NCI-H1694 (cell line): ENCODE data around the gene KIAA2012.

Experiments
- DNase-seq: peaks from one replicate; lab custom pipeline; 2025; lab: John Stamatoyannopoulos, UW

KIAA2012 gene

DNA sequence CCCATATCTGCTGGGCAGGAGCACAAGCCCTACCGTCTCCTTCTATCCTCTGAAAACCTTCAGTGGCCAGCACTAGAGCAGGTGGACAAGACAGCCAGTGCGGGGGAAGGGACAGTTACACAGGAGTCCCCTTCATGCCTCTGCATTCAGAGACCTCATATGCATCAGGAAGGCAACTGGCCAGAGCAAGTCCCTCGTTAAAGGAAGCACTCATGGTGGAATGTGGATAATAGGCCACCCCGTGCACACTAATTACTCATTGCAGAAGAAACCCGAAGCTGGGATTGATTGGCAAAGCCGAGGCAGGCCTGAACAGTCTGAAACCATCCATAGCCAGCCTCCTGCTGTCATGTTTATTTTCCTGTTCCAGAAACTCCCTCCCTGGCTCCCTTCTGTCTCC lies 11.2 kb downstream of the KIAA2012 start:
- DNase-seq = peak; percentile 89

DNA sequence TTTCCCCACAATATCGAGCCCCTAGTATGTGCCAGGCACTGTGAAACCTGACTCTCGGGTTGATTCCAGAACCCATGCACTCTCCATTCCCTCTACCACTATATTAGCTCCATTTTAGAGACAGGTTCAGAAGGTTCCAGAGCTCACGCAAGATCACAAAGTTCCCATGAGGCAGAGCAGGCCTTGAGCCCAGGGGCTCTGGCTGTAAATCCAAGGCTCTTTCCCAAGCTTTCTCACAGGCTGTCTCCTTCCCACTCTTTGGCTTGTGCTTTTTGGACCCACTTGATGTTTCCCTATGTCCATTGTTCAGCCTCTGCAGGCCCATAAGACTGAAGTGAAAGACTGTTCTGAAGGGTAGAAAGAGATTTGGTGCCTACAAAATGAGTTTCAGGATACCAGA lies 15.7 kb downstream of the KIAA2012 start:
- DNase-seq = no peak

DNA sequence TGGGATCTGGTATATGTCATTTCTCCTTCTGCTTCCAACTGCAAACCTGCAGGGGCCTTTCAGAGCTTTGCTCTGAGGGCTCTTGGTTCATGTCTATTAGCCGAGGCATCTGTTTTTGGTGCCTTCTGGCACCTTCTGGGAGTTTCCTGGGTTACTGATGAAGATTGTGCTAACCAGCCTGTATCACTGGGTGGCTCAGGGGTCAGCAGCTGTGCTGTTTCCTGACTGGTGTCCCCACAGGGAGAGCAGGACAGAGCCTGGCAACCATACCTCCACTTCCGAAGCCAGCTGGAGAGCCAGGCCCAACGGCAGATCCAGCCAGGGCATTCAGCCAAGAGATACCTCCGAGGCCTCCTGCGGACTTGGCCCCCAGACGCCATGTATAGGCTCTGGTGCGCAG lies 17.5 kb downstream of the KIAA2012 start:
- no peak for DNase-seq

DNA sequence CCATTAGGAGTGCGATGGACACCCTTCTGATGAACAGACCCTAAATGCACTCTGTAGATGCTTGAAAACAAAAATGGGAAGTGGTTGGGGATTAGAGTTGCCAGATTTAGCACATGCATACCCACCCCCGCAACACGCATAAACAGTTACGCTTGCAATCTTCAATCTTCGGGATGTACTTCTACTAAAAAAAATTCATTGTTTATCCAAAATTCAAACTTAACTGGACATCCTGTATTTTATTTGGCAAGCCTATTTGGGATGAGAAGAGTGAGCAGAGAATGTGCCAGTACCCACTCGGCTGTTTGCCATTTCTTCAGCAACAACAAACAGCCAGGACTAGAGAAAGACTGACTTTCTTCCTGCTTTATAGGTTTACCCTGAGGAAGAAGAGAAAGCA lies 18.4 kb downstream of the KIAA2012 start:
- DNase-seq = no peak

DNA sequence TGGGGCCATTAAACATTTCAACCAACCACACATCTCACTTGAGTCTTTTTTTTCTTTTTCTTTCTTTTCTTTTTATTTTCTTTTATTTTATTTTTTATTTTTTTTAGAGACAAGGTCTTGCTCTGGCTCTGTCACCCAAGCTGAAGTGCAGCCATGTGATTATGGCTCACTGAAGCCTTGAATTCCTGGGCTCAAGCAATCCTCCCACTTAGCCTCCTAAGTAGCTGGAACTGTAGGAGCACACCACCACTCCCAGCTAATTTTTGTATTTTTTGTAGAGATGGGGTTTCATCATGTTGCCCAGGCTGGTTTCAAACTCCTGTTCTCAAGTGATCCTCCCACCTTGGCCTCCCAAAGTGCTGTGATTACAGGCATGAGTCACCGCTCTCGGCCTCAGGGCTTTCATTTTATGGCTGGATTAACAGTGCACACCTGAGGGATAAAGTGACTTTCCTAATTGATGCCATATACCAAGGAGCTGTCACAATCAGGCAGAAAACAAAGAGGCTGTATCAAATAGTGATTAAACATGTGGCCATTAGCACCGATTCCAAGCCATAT lies 21.5 kb downstream of the KIAA2012 start:
- no peak for DNase-seq

DNA sequence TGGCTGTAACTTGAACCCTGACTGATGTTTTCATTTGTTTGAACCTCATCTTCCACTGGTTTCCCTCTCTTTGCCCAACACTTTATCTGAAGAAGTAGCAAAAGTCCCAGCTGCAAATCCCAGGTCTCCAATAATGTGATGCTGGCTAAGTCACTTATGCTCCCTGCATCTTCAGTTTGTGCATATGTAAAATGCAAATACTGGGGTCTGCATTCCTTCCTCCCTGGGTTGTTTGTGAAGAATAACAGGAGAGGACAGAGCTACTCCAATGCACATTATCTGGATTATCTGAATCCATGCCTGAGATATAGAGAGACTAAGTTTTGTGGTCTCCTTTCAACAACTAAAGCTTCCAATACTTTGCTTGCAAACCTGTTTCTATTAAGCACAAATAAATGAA lies 22.2 kb downstream of the KIAA2012 start:
- DNase-seq = no peak

GRCh38 chr2:202096736-202097135 lies 23.7 kb downstream of the KIAA2012 start:
- DNase-seq = no peak

DNA sequence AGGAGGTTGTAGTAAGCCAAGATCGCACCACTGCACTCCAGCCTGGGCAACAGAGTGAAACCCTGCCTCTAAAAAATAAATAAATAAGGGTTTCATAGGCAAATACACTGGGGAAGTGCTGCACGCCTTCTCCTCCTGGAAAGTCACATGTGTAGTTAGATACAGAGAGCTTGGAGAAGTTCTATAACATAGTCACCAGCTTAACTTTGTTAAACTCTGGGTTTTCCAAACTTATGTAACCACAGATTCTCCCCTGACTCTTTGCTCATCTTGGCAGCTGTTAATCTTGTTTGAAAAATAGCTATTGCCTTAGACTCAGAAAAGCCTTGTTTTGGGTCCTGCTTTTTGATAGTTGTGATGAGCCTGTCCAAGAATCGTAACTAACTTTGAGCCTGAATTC lies 25.2 kb downstream of the KIAA2012 start:
- no peak for DNase-seq

DNA sequence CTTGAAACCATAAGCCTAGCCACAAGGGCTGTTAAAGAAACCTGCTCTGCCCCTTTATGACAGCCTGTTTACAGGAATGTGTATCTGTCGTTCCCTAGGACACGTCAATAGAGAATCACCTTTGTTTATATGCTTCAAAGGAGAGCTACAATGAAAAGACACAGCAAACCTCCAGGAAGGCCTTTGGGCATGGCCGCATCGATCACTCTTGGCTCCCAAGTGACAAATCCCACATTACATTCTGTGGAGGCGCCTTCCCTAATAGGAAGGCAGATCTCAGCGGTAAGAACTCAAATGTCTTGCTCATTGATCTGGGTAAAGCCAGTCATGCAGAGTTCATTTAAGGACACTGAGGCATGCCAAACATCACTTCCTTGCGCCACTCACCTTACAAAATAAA lies 26.5 kb downstream of the KIAA2012 start:
- no peak for DNase-seq

DNA sequence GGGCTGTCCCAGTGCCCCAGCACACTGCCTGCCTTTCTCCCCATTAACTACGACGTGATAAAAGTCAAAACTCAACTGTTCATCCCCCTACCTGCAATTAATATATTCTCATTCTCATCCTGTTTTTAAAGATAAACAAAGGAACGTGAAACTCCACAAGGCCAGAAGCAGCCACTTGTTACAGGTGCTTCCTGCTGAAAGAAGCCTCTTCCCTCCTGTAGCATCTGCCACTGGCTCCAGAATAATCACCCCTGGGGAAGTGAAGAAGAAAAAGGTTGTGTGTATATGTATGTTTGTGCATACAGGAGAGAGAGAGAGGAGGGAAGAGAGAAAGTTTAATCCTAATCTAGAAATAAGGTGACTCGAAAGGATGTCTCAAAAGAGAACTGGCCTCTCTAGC lies 27.1 kb downstream of the KIAA2012 start:
- DNase-seq = no peak

GRCh38 chr2:202101026-202101579 lies 28.0 kb downstream of the KIAA2012 start:
- no peak for DNase-seq

GRCh38 chr2:202102425-202103000 lies 29.5 kb downstream of the KIAA2012 start:
- peak; percentile 50 for DNase-seq

GRCh38 chr2:202104286-202104870 lies 31.3 kb downstream of the KIAA2012 start:
- DNase-seq = peak; percentile 28

- DNase-seq = no peak
Measured at GRCh38 chr2:202105025-202105424, 32.0 kb downstream of the KIAA2012 start.

- DNase-seq = no peak
Measured at GRCh38 chr2:202108345-202108744, 35.3 kb downstream of the KIAA2012 start.

GRCh38 chr2:202109139-202109736 lies 36.2 kb downstream of the KIAA2012 start:
- DNase-seq = no peak

DNA sequence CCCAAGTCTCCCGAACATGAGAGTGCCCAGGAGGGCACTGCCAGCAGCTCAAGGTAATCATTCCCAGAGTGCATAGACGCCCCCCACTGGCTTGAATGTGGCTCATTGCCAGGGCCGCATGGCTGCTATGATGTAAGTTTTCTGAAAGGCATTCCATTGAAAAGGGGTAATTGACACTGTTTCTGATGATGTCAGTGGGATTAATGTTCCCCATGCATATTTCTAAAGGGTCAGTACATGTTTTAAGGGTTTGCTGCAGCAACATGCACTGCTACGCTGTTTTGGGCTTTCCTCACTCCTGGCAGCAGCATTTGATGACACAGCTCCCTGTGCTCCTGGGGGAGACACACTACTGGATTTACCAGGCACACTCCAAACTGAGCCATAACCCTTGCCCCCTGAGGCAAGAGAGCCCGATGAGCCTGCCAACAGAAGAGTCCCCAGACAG lies 36.7 kb downstream of the KIAA2012 start:
- no peak for DNase-seq

- DNase-seq = no peak
Measured at GRCh38 chr2:202110491-202110890, 37.4 kb downstream of the KIAA2012 start.

GRCh38 chr2:202112041-202112440 lies 39.0 kb downstream of the KIAA2012 start:
- no peak for DNase-seq

DNA sequence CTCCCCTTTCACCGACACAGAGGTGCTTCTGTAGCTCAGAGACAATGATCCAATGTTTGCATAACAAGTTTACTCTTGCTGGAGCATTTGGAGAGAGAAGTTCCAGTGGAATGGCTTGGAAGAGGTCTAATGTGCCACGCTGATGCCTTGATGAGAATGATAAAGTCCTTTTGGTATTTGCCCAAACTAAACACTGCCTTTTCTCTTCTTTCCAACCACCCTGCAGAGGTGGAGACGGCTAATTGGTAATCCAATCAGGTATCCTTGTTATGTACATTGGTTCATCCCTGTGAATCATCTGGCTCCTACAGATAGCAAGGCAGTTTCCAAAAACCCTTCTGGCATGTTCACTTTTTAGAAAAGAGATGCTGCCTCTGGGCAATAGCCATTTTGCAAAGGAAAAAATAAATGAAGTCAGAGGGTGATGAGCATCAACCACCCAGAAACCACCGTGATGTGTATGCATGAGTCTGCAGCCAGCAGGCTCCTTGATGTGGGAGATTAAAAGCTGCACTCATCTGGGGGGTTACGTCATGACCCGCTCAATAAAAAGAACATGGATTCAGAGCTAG lies 40.6 kb downstream of the KIAA2012 start:
- no peak for DNase-seq

DNA sequence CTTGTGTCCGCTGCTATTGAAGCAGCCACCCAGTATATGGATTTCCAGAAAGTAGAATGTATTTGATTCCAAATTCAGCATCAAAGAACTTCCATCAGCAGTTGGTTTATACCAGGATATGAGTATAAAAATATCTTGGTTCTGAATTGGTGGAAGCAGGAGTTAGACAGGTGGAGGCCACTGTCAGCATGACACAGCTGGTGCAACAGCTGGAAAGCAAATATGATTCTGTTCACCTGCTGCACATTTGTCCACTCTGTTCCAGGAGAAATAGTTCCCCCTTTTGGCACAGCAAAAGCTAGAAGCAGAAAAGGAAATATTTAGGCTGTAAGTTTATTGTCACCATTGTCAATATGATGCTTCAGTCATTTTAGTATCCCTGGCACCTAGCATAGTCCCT lies 41.2 kb downstream of the KIAA2012 start:
- no peak for DNase-seq

DNA sequence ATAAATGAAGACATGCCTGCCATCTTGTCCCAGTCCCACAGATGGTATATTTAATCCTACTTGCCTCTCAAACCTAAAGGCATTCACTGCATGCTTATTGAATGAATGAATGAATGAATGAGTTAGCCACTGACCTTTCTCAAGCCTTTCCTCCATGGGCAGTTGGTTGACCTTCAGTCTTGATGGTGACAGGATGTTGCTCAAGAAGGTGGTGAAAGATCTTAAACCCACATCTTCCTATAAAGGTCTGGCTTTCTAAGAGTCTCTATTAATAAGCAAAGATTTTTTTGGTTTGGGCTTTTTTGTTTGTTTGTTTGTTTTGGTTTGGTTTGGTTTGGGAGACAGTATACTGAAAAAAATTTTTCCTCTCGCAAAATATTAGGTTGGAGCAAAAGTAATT lies 41.7 kb downstream of the KIAA2012 start:
- no peak for DNase-seq

- DNase-seq = no peak
Measured at GRCh38 chr2:202115479-202115971, 42.5 kb downstream of the KIAA2012 start.
